GM12878 (cell line): ENCODE data around the gene NUMA1. TPM values are rescaled to one million over a fixed set of nuclear protein-coding genes. Genes with fewer than 3 reads are reported as not detected.
A peak's percentile ranks its signal among the peaks of the same experiment; 100 is the strongest.

ENCODE experiments used
- ATF3 ChIP-seq: IDR thresholded peaks from 2 replicates; pipeline ENCODE4 v1.6.1; 2011; ENCODE audit warnings: low read depth, mild to moderate bottlenecking, low read length, moderate library complexity, borderline replicate concordance; ENCODE audit errors: extremely low read depth
- BCLAF1 ChIP-seq: fragments of 450-650 bp; IDR thresholded peaks from 2 replicates; pipeline ENCODE4 v1.6.1; 2017; ENCODE audit warnings: antibody characterized with exemption, mild to moderate bottlenecking, moderate library complexity
- BMI1 ChIP-seq: fragments of 450-650 bp; IDR thresholded peaks from 2 replicates; pipeline ENCODE4 v1.6.1; 2016; ENCODE audit warnings: mild to moderate bottlenecking, moderate library complexity, borderline replicate concordance
- CREB1 ChIP-seq: IDR thresholded peaks from 2 replicates; pipeline ENCODE4 v1.6.1; 2012; ENCODE audit warnings: low read depth, mild to moderate bottlenecking, inconsistent platforms
- CTCF ChIP-seq, 3 experiments: IDR thresholded peaks in 2 of 3; conservative IDR thresholded peaks in 1 of 3; 2 replicates each; pipeline ENCODE4 v1.5.1; 2011; ENCODE audit warnings: low read depth in 3 of 3, low read length in 3 of 3, mild to moderate bottlenecking in 3 of 3, control low read depth in 2 of 3, moderate library complexity in 2 of 3, inconsistent platforms in 1 of 3, mixed read lengths in 1 of 3; ENCODE audit not compliant: control insufficient read depth in 2 of 3, insufficient read depth in 1 of 3; ENCODE audit errors: extremely low read depth in 1 of 3
- ELK1 ChIP-seq: IDR thresholded peaks from 2 replicates; pipeline ENCODE4 v1.6.1; 2012; ENCODE audit warnings: low read depth, low read length, improper control_type of control experiment
- LARP7 ChIP-seq: fragments of 450-650 bp; IDR thresholded peaks from 2 replicates; pipeline ENCODE4 v1.6.1; 2017; ENCODE audit warnings: mild to moderate bottlenecking
- MYC ChIP-seq: IDR thresholded peaks from 2 replicates; pipeline ENCODE4 v1.6.1; 2011; ENCODE audit warnings: mild to moderate bottlenecking, low read length, moderate library complexity, inconsistent platforms; ENCODE audit not compliant: insufficient read depth, insufficient replicate concordance, insufficient read length, severe bottlenecking
- NRF1 ChIP-seq: conservative IDR thresholded peaks from 2 replicates; pipeline ENCODE4 v1.6.1; 2011; ENCODE audit warnings: mild to moderate bottlenecking, low read depth, low read length, improper control_type of control experiment
- PBX3 ChIP-seq: IDR thresholded peaks from 2 replicates; pipeline ENCODE4 v1.6.1; 2011; ENCODE audit warnings: mild to moderate bottlenecking, low read depth, low read length, moderate library complexity; ENCODE audit not compliant: insufficient replicate concordance
- PKNOX1 ChIP-seq: fragments of 450-650 bp; IDR thresholded peaks from 2 replicates; pipeline ENCODE4 v1.6.1; 2016; ENCODE audit warnings: mild to moderate bottlenecking
- RAD51 ChIP-seq: fragments of 450-650 bp; IDR thresholded peaks from 2 replicates; pipeline ENCODE4 v1.6.1; 2016; ENCODE audit warnings: moderate library complexity, mild to moderate bottlenecking, inconsistent platforms
- RELB ChIP-seq: fragments of 450-650 bp; IDR thresholded peaks from 2 replicates; pipeline ENCODE4 v1.6.1; 2017; ENCODE audit warnings: low read depth, mild to moderate bottlenecking, moderate library complexity
- SMAD1 ChIP-seq: fragments of 450-650 bp; IDR thresholded peaks from 2 replicates; pipeline ENCODE4 v1.6.1; 2018; ENCODE audit warnings: mild to moderate bottlenecking, low read depth; ENCODE audit not compliant: partially characterized antibody
- SMC3 ChIP-seq: IDR thresholded peaks from 2 replicates; pipeline ENCODE4 v1.6.1; 2011; ENCODE audit warnings: low read length, improper control_type of control experiment, borderline replicate concordance
- SREBF1 ChIP-seq: IDR thresholded peaks from 2 replicates; pipeline ENCODE4 v1.6.1; 2012; ENCODE audit warnings: mild to moderate bottlenecking, low read length
- polyA plus RNA-seq, 11 experiments: library from polyadenylated mRNA; depleted of rRNA in 4 of 11; unstranded in 6 of 11; stranded (reverse) in 5 of 11; fragments of >200 nt; fragmentation: Nextera tagmentation in 4 of 11; fragmentation: Illumina TruSeq in 1 of 11; extraction: Ambion mirVana in 4 of 11; extraction: Trizol in 1 of 11; gene quantifications; 1 replicate in 1 of 11; 2 replicates in 10 of 11; pipeline versions ENCODE4 v1.2.1 to v1.2.3, GENCODE V29; 2011 to 2016; ENCODE audit warnings: inconsistent platforms in 2 of 11, missing spikeins in 2 of 11, low read depth in 1 of 11
- total RNA-seq, 4 experiments: library from RNA; depleted of rRNA in 3 of 4; stranded (reverse); fragments of >200 nt in 3 of 4; fragmentation: Illumina TruSeq in 1 of 4; extraction: Trizol in 1 of 4; gene quantifications; 2 replicates each; pipeline versions ENCODE4 v1.2.1 to v1.2.3, GENCODE V29; 2013 to 2021

NUMA1 gene
- total and polyA plus RNA-seq, 10 of the 15 experiments (the other 5 are each of a cell fraction or from before 2014, with no cell fraction given) = 5.5 to 111 (median 61.0) TPM

GRCh38 chr11:71991494-71991893, 88.8 kb downstream of the NUMA1 start (continued):
- TF ChIP-seq CTCF (IDR thresholded peaks at IDR 0.05 in 2 of 3, conservative IDR thresholded peaks at IDR 0.05 in 1 of 3; ENCODE audit: control insufficient read depth in 2 of 3, extremely low read depth in 1 of 3, insufficient read depth in 1 of 3, low read depth in 3 of 3, low read length in 3 of 3) (no peak), RELB (peak; percentile 84), ATF3 (no peak), RAD51 (0 out of 2 replicates have a peak, but pooled peaks have one; percentile 48), NRF1 (no peak), MYC (no peak), SREBF1 (no peak), SMAD1 (no peak), CREB1 (0 out of 2 replicates have a peak, but pooled peaks have one; percentile 12), ELK1 (no peak), PKNOX1 (peak; percentile 60; the same call in 1 of the 2 replicates), PBX3 (no peak), SMC3 (no peak), LARP7 (no peak), BMI1 (peak; percentile 70; the same call in 1 of the 2 replicates), BCLAF1 (no peak)
